Osteoblast (primary cell): ENCODE results near the gene SUMO1. TPM values are rescaled to one million over a fixed set of nuclear protein-coding genes. Genes with fewer than 3 reads are reported as not detected.

Experiments used
- small RNA-seq: library from RNA; depleted of rRNA; stranded (forward); fragments of <200 nt; gene quantifications from one replicate; pipeline ENCODE3, GENCODE V24; 2012
- total RNA-seq: library from RNA; depleted of rRNA; stranded (reverse); fragments of >200 nt; gene quantifications from 2 replicates; pipeline ENCODE4 v1.2.3, GENCODE V29; 2012

The SUMO1 gene
- total RNA-seq, 1 donor, result 107 TPM

Small RNAs within 50 kb of the gene (small RNA-seq; reads per million reads assigned to genes)
- gene AC079354.2 (not detected), gene RF00575 (not detected), gene SNORD70 (51.3 reads per million, percentile 96 among the genes with 10 or more reads in this experiment)

Other genes with a start within 250 kb of the SUMO1 start
- 64.8 and 73.8 TPM in 2 replicates for gene FZD7, start 204.7 kb downstream of the SUMO1 start, total RNA-seq
- gene KIAA2012, start 165.3 kb downstream of the SUMO1 start, total RNA-seq, result under 0.01 TPM in 1 of 2 replicates, not detected in the other
- gene NOP58, start 27.2 kb upstream of the SUMO1 start, total RNA-seq, result 40.1 and 41.3 TPM in 2 replicates
- gene BMPR2, start 137.7 kb upstream of the SUMO1 start, total RNA-seq, result 41.8 and 44.2 TPM in 2 replicates